HG03571 (cell line): ENCODE data around the gene KCND1.

Source experiments
- ATAC-seq: cut with Tn5 transposase; IDR thresholded peaks from one replicate; pipeline ENCODE4 v1.9.1; 2021; ENCODE audit not compliant: unreplicated experiment

KCND1 gene

DNA sequence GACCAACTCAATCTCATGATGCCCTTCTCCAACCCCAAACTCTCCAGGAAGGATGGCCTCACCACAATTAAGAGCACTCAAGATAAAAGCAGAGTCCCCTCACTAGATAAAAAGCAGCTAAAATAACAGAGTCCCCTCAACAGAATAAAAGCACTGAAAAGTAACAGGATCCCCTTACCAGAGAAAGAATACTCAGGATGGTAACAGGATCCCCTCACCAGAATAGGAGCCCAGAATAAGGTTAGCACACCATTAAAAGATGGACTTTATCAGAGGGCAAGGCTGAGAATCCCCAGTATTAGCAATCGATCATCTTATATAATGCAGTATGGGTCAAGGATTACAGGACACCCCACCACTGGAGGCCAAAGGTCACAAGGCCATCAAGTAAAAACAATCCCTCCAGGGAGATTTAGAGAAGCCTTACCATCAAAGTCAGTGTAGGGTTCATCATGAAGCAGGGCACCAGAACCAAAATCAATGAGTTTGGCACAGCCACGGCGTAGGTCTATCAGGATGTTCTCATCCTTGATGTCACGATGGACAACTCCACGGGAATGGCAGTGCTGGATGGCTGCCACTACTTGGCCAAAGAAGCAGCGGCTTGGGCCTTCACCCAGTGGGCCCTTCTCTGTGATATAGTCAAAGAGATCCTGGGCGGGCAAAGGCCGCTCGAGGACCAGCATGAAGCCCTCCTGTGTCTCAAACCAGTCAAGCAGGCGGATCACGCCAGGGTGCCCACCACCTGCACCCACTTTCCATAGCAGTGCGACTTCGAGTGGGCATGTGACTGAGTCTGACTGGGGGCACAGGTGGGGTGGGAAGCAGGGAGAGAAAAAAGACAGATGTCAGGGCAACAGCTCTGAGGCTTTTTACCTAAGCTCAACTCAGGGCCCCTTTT lies 56.8 kb downstream of the KCND1 start:
- ATAC-seq = no peak

DNA sequence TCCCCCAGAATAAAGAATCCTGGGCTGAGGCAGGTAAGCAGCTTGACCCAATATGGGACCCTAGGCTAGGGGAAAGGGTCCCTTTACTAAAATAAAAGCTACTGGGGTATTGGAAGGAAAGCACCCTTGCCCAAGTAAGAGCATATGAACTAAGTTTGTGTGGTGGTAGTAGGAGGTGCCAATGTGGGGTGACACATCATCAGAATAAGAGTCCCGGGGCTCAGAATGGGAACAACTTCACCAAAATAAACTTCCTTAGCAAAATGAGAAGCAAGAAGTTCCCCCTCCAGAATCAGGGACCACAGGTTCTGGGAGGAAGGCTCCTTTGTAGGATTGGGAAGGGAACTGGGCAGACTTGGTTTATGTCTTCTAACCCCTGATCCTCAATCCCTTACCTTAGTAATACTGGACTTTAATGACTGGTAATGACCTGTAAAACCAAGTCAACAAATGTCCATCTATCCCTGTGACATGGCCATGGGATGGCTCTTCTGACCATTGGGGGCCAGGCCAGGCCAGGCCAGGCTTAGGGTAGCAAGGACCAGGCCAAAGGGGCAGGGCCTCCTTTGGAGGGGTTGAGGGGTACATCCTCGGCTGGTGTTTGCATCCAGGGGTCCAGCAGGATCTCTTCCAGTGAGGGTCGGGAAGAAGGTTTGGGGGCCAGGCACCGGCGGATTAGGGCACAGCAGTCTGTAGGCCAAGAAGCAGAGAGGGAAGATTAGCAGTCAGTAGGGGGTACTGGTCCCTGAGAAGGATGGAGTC lies 57.9 kb downstream of the KCND1 start:
- no peak for ATAC-seq

DNA sequence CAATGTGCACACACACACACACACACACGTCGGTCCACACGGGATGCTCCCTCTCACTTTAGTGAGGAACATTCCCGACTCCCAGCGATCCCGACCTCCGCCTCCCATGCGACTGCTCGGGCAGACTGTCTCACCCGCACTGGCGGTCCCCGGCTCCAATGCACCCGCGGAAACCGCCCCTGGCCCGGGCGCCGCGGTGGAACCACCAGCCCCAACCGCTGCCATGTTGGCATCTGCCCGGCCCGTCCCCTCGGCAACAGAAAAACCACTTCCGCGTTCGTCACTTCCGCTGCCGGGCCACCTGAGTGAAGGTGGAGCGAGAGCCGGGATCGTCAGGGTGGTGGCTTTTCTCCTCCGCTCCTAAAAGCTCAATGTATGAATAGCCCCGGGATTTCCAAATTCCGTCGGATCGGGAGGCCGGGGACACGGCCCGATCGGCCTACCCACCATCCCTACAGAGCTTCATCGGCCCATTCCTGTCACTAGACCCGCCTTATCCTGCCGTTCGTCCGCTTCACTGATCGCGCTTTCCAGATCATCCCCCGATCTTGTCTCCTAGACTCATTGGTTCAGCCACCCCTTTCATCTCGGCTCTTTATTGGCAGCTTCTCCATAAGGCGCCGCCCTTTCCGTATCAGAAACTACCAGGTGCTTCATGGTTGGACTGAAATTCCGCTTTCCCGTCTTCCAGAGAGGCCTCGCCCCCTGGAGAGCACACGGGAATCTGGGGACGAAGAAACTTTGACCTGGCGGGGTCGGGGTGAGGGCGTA lies 60.0 kb downstream of the KCND1 start, which contains the start of gene SLC35A2:
Gene SLC35A2, minus strand, starts transcription at position 235 of the 771 bp plus-strand sequence. Its CDS starts 10 bp downstream, at position 225.
- ATAC-seq = peak; percentile 70
